HG03439 (cell line): Measurements from ENCODE around the gene NDUFA8.

Source experiments
- ATAC-seq: cut with Tn5 transposase; IDR thresholded peaks from one replicate; pipeline ENCODE4 v1.9.1; 2021; ENCODE audit warnings: mild to moderate bottlenecking, moderate library complexity; ENCODE audit not compliant: unreplicated experiment

Gene NDUFA8

GRCh38 chr9:122103985-122104384 lies 55.6 kb downstream of the NDUFA8 start:
- no peak for ATAC-seq

GRCh38 chr9:122102156-122102555 lies 57.4 kb downstream of the NDUFA8 start:
- no peak for ATAC-seq

GRCh38 chr9:122100756-122101155 lies 58.8 kb downstream of the NDUFA8 start:
- ATAC-seq: no peak

- ATAC-seq: peak; percentile 68
These were observed 60.2 kb downstream of the NDUFA8 start for GRCh38 chr9:122099271-122099869.

GRCh38 chr9:122097679-122098315 lies 61.8 kb downstream of the NDUFA8 start:
- ATAC-seq: no peak

- no peak for ATAC-seq
These were observed 62.8 kb downstream of the NDUFA8 start for GRCh38 chr9:122096620-122097415.

GRCh38 chr9:122095010-122095767 lies 64.4 kb downstream of the NDUFA8 start:
- no peak for ATAC-seq
